Measurements from ENCODE around the gene SHROOM3. TPM values are rescaled to one million over a fixed set of nuclear protein-coding genes. Genes with fewer than 3 reads are reported as not detected.

The SHROOM3 gene
- total RNA-seq, 1 donor from 2014 or later, result 0.05 TPM

GRCh38 chr4:76582817-76583087 lies 147.7 kb downstream of the SHROOM3 start:
- no peaks in the 10 kb centered on the region for H3K36me3 Mint-ChIP-seq (ENCODE audit: low read depth)
- peaks cover 4% of the 10 kb centered on the region for H3K4me1 Mint-ChIP-seq
- no peaks in the 10 kb centered on the region for H3K9me3 Mint-ChIP-seq
- no peak for DNase-seq
- intact Hi-C loops (cut with micrococcal nuclease), result no loop called here
- no peak overlapping the region for H3K4me3 Mint-ChIP-seq
- peaks cover 55% of the 10 kb centered on the region for H3K27me3 Mint-ChIP-seq
- no peak overlapping the region for H3K27ac Mint-ChIP-seq

GRCh38 chr4:76584241-76585152 lies 149.5 kb downstream of the SHROOM3 start:
- H3K9me3 Mint-ChIP-seq, result no peaks in the 10 kb centered on the region
- no peak overlapping the region for H3K27ac Mint-ChIP-seq
- intact Hi-C loops (cut with micrococcal nuclease), result no loop called here
- H3K27me3 Mint-ChIP-seq, result peaks cover 55% of the 10 kb centered on the region
- no peaks in the 10 kb centered on the region for H3K36me3 Mint-ChIP-seq (ENCODE audit: low read depth)
- H3K4me3 Mint-ChIP-seq, result no peak overlapping the region
- peaks cover 4% of the 10 kb centered on the region for H3K4me1 Mint-ChIP-seq
- DNase-seq, result no peak

- Mint-ChIP-seq H3K4me3 (no peak overlapping the region), H3K4me1 (peaks cover 4% of the 10 kb centered on the region), H3K27ac (no peak overlapping the region), H3K27me3 (peaks cover 57% of the 10 kb centered on the region), H3K36me3 (ENCODE audit: low read depth) (no peaks in the 10 kb centered on the region), H3K9me3 (no peaks in the 10 kb centered on the region)
- intact Hi-C loops (cut with micrococcal nuclease), result no loop called here
- DNase-seq, result no peak
These were observed 150.2 kb downstream of the SHROOM3 start for GRCh38 chr4:76585272-76585671.

- Mint-ChIP-seq H3K27ac (no peak overlapping the region), H3K36me3 (ENCODE audit: low read depth) (no peaks in the 10 kb centered on the region), H3K4me3 (peak overlapping the region; percentile 28), H3K27me3 (peaks cover 62% of the 10 kb centered on the region), H3K9me3 (no peaks in the 10 kb centered on the region), H3K4me1 (peaks cover 4% of the 10 kb centered on the region)
- intact Hi-C loops (cut with micrococcal nuclease), result no loop called here
- DNase-seq, result peak; percentile 58
These were observed 150.9 kb downstream of the SHROOM3 start for GRCh38 chr4:76585897-76586360.

GRCh38 chr4:76588274-76588673 lies 153.2 kb downstream of the SHROOM3 start:
- Mint-ChIP-seq H3K4me1 (peaks cover 4% of the 10 kb centered on the region), H3K27me3 (peaks cover 49% of the 10 kb centered on the region), H3K27ac (no peak overlapping the region), H3K9me3 (no peaks in the 10 kb centered on the region), H3K4me3 (no peak overlapping the region), H3K36me3 (ENCODE audit: low read depth) (no peaks in the 10 kb centered on the region)
- intact Hi-C loops (cut with micrococcal nuclease), result no loop called here
- no peak for DNase-seq

- intact Hi-C loops (cut with micrococcal nuclease), result no loop called here
- DNase-seq, result no peak
- no peaks in the 10 kb centered on the region for H3K9me3 Mint-ChIP-seq
- no peak overlapping the region for H3K27ac Mint-ChIP-seq
- peaks cover 45% of the 10 kb centered on the region for H3K27me3 Mint-ChIP-seq
- H3K36me3 Mint-ChIP-seq (ENCODE audit: low read depth), result no peaks in the 10 kb centered on the region
- peaks cover 4% of the 10 kb centered on the region for H3K4me1 Mint-ChIP-seq
- no peak overlapping the region for H3K4me3 Mint-ChIP-seq
These were observed 154.4 kb downstream of the SHROOM3 start for GRCh38 chr4:76589402-76589801.

GRCh38 chr4:76589872-76590797 lies 155.1 kb downstream of the SHROOM3 start:
- Mint-ChIP-seq H3K36me3 (ENCODE audit: low read depth) (no peaks in the 10 kb centered on the region), H3K9me3 (no peaks in the 10 kb centered on the region), H3K4me1 (peaks cover 4% of the 10 kb centered on the region), H3K27me3 (peaks cover 38% of the 10 kb centered on the region), H3K27ac (no peak overlapping the region), H3K4me3 (no peak overlapping the region)
- intact Hi-C loops (cut with micrococcal nuclease), result no loop called here
- DNase-seq, result no peak

GRCh38 chr4:76590798-76591281 lies 155.8 kb downstream of the SHROOM3 start:
- Mint-ChIP-seq H3K27me3 (peaks cover 32% of the 10 kb centered on the region), H3K9me3 (no peaks in the 10 kb centered on the region), H3K4me1 (peaks cover 2% of the 10 kb centered on the region), H3K36me3 (ENCODE audit: low read depth) (no peaks in the 10 kb centered on the region), H3K4me3 (no peak overlapping the region), H3K27ac (no peak overlapping the region)
- no peak for DNase-seq
- intact Hi-C loops (cut with micrococcal nuclease), result no loop called here

- DNase-seq, result no peak
- H3K4me3 Mint-ChIP-seq, result no peak overlapping the region
- H3K36me3 Mint-ChIP-seq (ENCODE audit: low read depth), result no peaks in the 10 kb centered on the region
- intact Hi-C loops (cut with micrococcal nuclease), result no loop called here
- H3K4me1 Mint-ChIP-seq, result no peaks in the 10 kb centered on the region
- H3K27ac Mint-ChIP-seq, result no peak overlapping the region
- H3K9me3 Mint-ChIP-seq, result no peaks in the 10 kb centered on the region
- peaks cover 23% of the 10 kb centered on the region for H3K27me3 Mint-ChIP-seq
These were observed 157.0 kb downstream of the SHROOM3 start for GRCh38 chr4:76591992-76592391.

GRCh38 chr4:76592460-76592859 lies 157.4 kb downstream of the SHROOM3 start:
- intact Hi-C loops (cut with micrococcal nuclease), result no loop called here
- DNase-seq, result no peak
- Mint-ChIP-seq H3K4me1 (no peaks in the 10 kb centered on the region), H3K36me3 (ENCODE audit: low read depth) (no peaks in the 10 kb centered on the region), H3K4me3 (no peak overlapping the region), H3K9me3 (no peaks in the 10 kb centered on the region), H3K27ac (no peak overlapping the region), H3K27me3 (peaks cover 18% of the 10 kb centered on the region)

GRCh38 chr4:76594173-76594572 lies 159.1 kb downstream of the SHROOM3 start:
- intact Hi-C loops (cut with micrococcal nuclease), result no loop called here
- H3K9me3 Mint-ChIP-seq, result no peaks in the 10 kb centered on the region
- H3K4me3 Mint-ChIP-seq, result no peak overlapping the region
- peaks cover 17% of the 10 kb centered on the region for H3K27me3 Mint-ChIP-seq
- no peaks in the 10 kb centered on the region for H3K4me1 Mint-ChIP-seq
- no peaks in the 10 kb centered on the region for H3K36me3 Mint-ChIP-seq (ENCODE audit: low read depth)
- H3K27ac Mint-ChIP-seq, result no peak overlapping the region
- DNase-seq, result no peak

- Mint-ChIP-seq H3K4me3 (no peak overlapping the region), H3K4me1 (no peaks in the 10 kb centered on the region), H3K27me3 (peaks cover 14% of the 10 kb centered on the region), H3K27ac (no peak overlapping the region), H3K36me3 (ENCODE audit: low read depth) (no peaks in the 10 kb centered on the region), H3K9me3 (no peaks in the 10 kb centered on the region)
- intact Hi-C loops (cut with micrococcal nuclease), result no loop called here
- no peak for DNase-seq
These were observed 160.4 kb downstream of the SHROOM3 start for GRCh38 chr4:76595435-76595834.

GRCh38 chr4:76596713-76597112 lies 161.7 kb downstream of the SHROOM3 start:
- DNase-seq, result no peak
- no peak overlapping the region for H3K27ac Mint-ChIP-seq
- H3K36me3 Mint-ChIP-seq (ENCODE audit: low read depth), result no peaks in the 10 kb centered on the region
- intact Hi-C loops (cut with micrococcal nuclease), result no loop called here
- no peak overlapping the region for H3K4me3 Mint-ChIP-seq
- H3K9me3 Mint-ChIP-seq, result no peaks in the 10 kb centered on the region
- peaks cover 10% of the 10 kb centered on the region for H3K27me3 Mint-ChIP-seq
- no peaks in the 10 kb centered on the region for H3K4me1 Mint-ChIP-seq

- no peak for DNase-seq
- H3K36me3 Mint-ChIP-seq (ENCODE audit: low read depth), result no peaks in the 10 kb centered on the region
- H3K4me1 Mint-ChIP-seq, result no peaks in the 10 kb centered on the region
- H3K9me3 Mint-ChIP-seq, result no peaks in the 10 kb centered on the region
- peaks cover 11% of the 10 kb centered on the region for H3K27me3 Mint-ChIP-seq
- intact Hi-C loops (cut with micrococcal nuclease), result no loop called here
- H3K4me3 Mint-ChIP-seq, result no peak overlapping the region
- no peak overlapping the region for H3K27ac Mint-ChIP-seq
These were observed 162.5 kb downstream of the SHROOM3 start for GRCh38 chr4:76597423-76597979.

Measured in activated CD4-positive, alpha-beta T cell treated with anti-CD3 and anti-CD28 coated beads, Interleukin-2, amount 10 ng/mL, durations not matched to agents 24 days and 14 days (primary cell).